ENCODE data around the gene CTXN3. TPM values are rescaled to one million over a fixed set of nuclear protein-coding genes. Genes with fewer than 3 reads are reported as not detected.
A peak's percentile ranks its signal among the peaks of the same experiment; 100 is the strongest.

The CTXN3 gene
- total and polyA plus RNA-seq, 4 donors, result 9.6 to 21.4 (median 15.3) TPM

- no peak overlapping the region for H3K27ac ChIP-seq (ENCODE audit: low read depth, low read length)
- DNase-seq (ENCODE audit: low read depth in 4 of 6, low spot score in 6 of 6), result no peak
- no peaks in the 10 kb centered on the region for H3K27me3 ChIP-seq (ENCODE audit: control insufficient read depth, insufficient read depth, low read length)
- H3K4me1 ChIP-seq (ENCODE audit: control insufficient read depth, insufficient read depth, low read length), result no peaks in the 10 kb centered on the region
- no CpG with 5 or more reads among the region's 2 CpGs for WGBS (ENCODE audit: insufficient coverage)
- H3K4me3 ChIP-seq (ENCODE audit: low read depth, low read length), result no peak overlapping the region
- H3K9me3 ChIP-seq (ENCODE audit: control insufficient read depth, insufficient read depth, low read length), result no peaks in the 10 kb centered on the region
- H3K36me3 ChIP-seq (ENCODE audit: control insufficient read depth, insufficient read depth, low read length), result no peaks in the 10 kb centered on the region
Observed at GRCh38 chr5:127609957-127610356, 38.9 kb upstream of the CTXN3 start.

GRCh38 chr5:127612441-127613141, 36.3 kb upstream of the CTXN3 start:
- Histone ChIP-seq H3K27ac (ENCODE audit: low read depth, low read length) (no peak overlapping the region), H3K4me1 (ENCODE audit: control insufficient read depth, insufficient read depth, low read length) (no peaks in the 10 kb centered on the region), H3K36me3 (ENCODE audit: control insufficient read depth, insufficient read depth, low read length) (no peaks in the 10 kb centered on the region), H3K27me3 (ENCODE audit: control insufficient read depth, insufficient read depth, low read length) (no peaks in the 10 kb centered on the region), H3K4me3 (ENCODE audit: low read depth, low read length) (no peak overlapping the region), H3K9me3 (ENCODE audit: control insufficient read depth, insufficient read depth, low read length) (no peaks in the 10 kb centered on the region)
- no peak for DNase-seq (ENCODE audit: low read depth in 4 of 6, low spot score in 6 of 6)
- WGBS (ENCODE audit: insufficient coverage), result 100% methylated on average over 2 of the region's 4 CpGs

- Histone ChIP-seq H3K9me3 (ENCODE audit: control insufficient read depth, insufficient read depth, low read length) (no peaks in the 10 kb centered on the region), H3K27me3 (ENCODE audit: control insufficient read depth, insufficient read depth, low read length) (no peaks in the 10 kb centered on the region), H3K4me3 (ENCODE audit: low read depth, low read length) (no peak overlapping the region), H3K36me3 (ENCODE audit: control insufficient read depth, insufficient read depth, low read length) (no peaks in the 10 kb centered on the region), H3K4me1 (ENCODE audit: control insufficient read depth, insufficient read depth, low read length) (no peaks in the 10 kb centered on the region), H3K27ac (ENCODE audit: low read depth, low read length) (no peak overlapping the region)
- no peak for DNase-seq (ENCODE audit: low read depth in 4 of 6, low spot score in 6 of 6)
- 100% methylated on average over 1 of the region's 2 CpGs for WGBS (ENCODE audit: insufficient coverage)
Observed at GRCh38 chr5:127615916-127616315, 33.0 kb upstream of the CTXN3 start.

GRCh38 chr5:127619908-127620479, 28.9 kb upstream of the CTXN3 start:
- WGBS (ENCODE audit: insufficient coverage), result 96% methylated on average over 3 of the region's 5 CpGs
- Histone ChIP-seq H3K4me3 (ENCODE audit: low read depth, low read length) (no peak overlapping the region), H3K36me3 (ENCODE audit: control insufficient read depth, insufficient read depth, low read length) (no peaks in the 10 kb centered on the region), H3K4me1 (ENCODE audit: control insufficient read depth, insufficient read depth, low read length) (no peaks in the 10 kb centered on the region), H3K27me3 (ENCODE audit: control insufficient read depth, insufficient read depth, low read length) (no peaks in the 10 kb centered on the region), H3K9me3 (ENCODE audit: control insufficient read depth, insufficient read depth, low read length) (no peaks in the 10 kb centered on the region), H3K27ac (ENCODE audit: low read depth, low read length) (no peak overlapping the region)
- DNase-seq (ENCODE audit: low read depth in 4 of 6, low spot score in 6 of 6), result no peak

- no CpG with 5 or more reads among the region's 4 CpGs for WGBS (ENCODE audit: insufficient coverage)
- H3K27ac ChIP-seq (ENCODE audit: low read depth, low read length), result no peak overlapping the region
- no peak overlapping the region for H3K4me3 ChIP-seq (ENCODE audit: low read depth, low read length)
Observed at GRCh38 chr5:127621601-127622325, 27.1 kb upstream of the CTXN3 start.

GRCh38 chr5:127634007-127634406, 14.9 kb upstream of the CTXN3 start:
- H3K4me3 ChIP-seq (ENCODE audit: low read depth, low read length), result no peak overlapping the region
- no peaks in the 10 kb centered on the region for H3K4me1 ChIP-seq (ENCODE audit: control insufficient read depth, insufficient read depth, low read length)
- no peaks in the 10 kb centered on the region for H3K36me3 ChIP-seq (ENCODE audit: control insufficient read depth, insufficient read depth, low read length)
- H3K27me3 ChIP-seq (ENCODE audit: control insufficient read depth, insufficient read depth, low read length), result no peaks in the 10 kb centered on the region
- H3K9me3 ChIP-seq (ENCODE audit: control insufficient read depth, insufficient read depth, low read length), result no peaks in the 10 kb centered on the region
- DNase-seq (ENCODE audit: low read depth in 4 of 6, low spot score in 6 of 6), result no peak
- H3K27ac ChIP-seq (ENCODE audit: low read depth, low read length), result no peak overlapping the region

More at GRCh38 chr5:127621601-127622325, 27.1 kb upstream of the CTXN3 start:
- Histone ChIP-seq H3K36me3 (ENCODE audit: control insufficient read depth, insufficient read depth, low read length) (no peaks in the 10 kb centered on the region), H3K9me3 (ENCODE audit: control insufficient read depth, insufficient read depth, low read length) (no peaks in the 10 kb centered on the region), H3K27me3 (ENCODE audit: control insufficient read depth, insufficient read depth, low read length) (no peaks in the 10 kb centered on the region), H3K4me1 (ENCODE audit: control insufficient read depth, insufficient read depth, low read length) (no peaks in the 10 kb centered on the region)
- peak in 1 of 6 donors; percentile 43 for DNase-seq (ENCODE audit: low read depth in 4 of 6, low spot score in 6 of 6)

GRCh38 chr5:127639828-127640227, 9.1 kb upstream of the CTXN3 start:
- H3K4me1 ChIP-seq (ENCODE audit: control insufficient read depth, insufficient read depth, low read length), result no peaks in the 10 kb centered on the region
- no peaks in the 10 kb centered on the region for H3K36me3 ChIP-seq (ENCODE audit: control insufficient read depth, insufficient read depth, low read length)
- no peak for DNase-seq (ENCODE audit: low read depth in 4 of 6, low spot score in 6 of 6)
- WGBS (ENCODE audit: insufficient coverage), result no CpG with 5 or more reads among the region's 2 CpGs
- H3K4me3 ChIP-seq (ENCODE audit: low read depth, low read length), result no peak overlapping the region
- no peaks in the 10 kb centered on the region for H3K9me3 ChIP-seq (ENCODE audit: control insufficient read depth, insufficient read depth, low read length)
- H3K27ac ChIP-seq (ENCODE audit: low read depth, low read length), result no peak overlapping the region
- H3K27me3 ChIP-seq (ENCODE audit: control insufficient read depth, insufficient read depth, low read length), result no peaks in the 10 kb centered on the region

- DNase-seq (ENCODE audit: low read depth in 4 of 6, low spot score in 6 of 6), result no peak
Observed at GRCh38 chr5:127642949-127643348, 5.9 kb upstream of the CTXN3 start.

GRCh38 chr5:127643607-127644006, 5.3 kb upstream of the CTXN3 start:
- Histone ChIP-seq H3K27ac (ENCODE audit: low read depth, low read length) (no peak overlapping the region), H3K4me1 (ENCODE audit: control insufficient read depth, insufficient read depth, low read length) (no peaks in the 10 kb centered on the region), H3K36me3 (ENCODE audit: control insufficient read depth, insufficient read depth, low read length) (no peaks in the 10 kb centered on the region), H3K27me3 (ENCODE audit: control insufficient read depth, insufficient read depth, low read length) (no peaks in the 10 kb centered on the region), H3K9me3 (ENCODE audit: control insufficient read depth, insufficient read depth, low read length) (no peaks in the 10 kb centered on the region), H3K4me3 (ENCODE audit: low read depth, low read length) (no peak overlapping the region)
- no peak for DNase-seq (ENCODE audit: low read depth in 4 of 6, low spot score in 6 of 6)
- WGBS (ENCODE audit: insufficient coverage), result 67% methylated on average over 1 of the region's 1 CpG

More at GRCh38 chr5:127642949-127643348, 5.9 kb upstream of the CTXN3 start:
- Histone ChIP-seq H3K27ac (ENCODE audit: low read depth, low read length) (no peak overlapping the region), H3K4me1 (ENCODE audit: control insufficient read depth, insufficient read depth, low read length) (no peaks in the 10 kb centered on the region), H3K36me3 (ENCODE audit: control insufficient read depth, insufficient read depth, low read length) (no peaks in the 10 kb centered on the region), H3K4me3 (ENCODE audit: low read depth, low read length) (no peak overlapping the region), H3K27me3 (ENCODE audit: control insufficient read depth, insufficient read depth, low read length) (no peaks in the 10 kb centered on the region), H3K9me3 (ENCODE audit: control insufficient read depth, insufficient read depth, low read length) (no peaks in the 10 kb centered on the region)
- WGBS (ENCODE audit: insufficient coverage), result no CpG with 5 or more reads among the region's 2 CpGs
